ENCODE measurements around the gene TICAM1.
"Not testable (repeated sequence)": the region's sequence is repeated elsewhere in the genome, so short reads cannot be mapped to it uniquely, and the experiment has no call there.

The TICAM1 gene

DNA sequence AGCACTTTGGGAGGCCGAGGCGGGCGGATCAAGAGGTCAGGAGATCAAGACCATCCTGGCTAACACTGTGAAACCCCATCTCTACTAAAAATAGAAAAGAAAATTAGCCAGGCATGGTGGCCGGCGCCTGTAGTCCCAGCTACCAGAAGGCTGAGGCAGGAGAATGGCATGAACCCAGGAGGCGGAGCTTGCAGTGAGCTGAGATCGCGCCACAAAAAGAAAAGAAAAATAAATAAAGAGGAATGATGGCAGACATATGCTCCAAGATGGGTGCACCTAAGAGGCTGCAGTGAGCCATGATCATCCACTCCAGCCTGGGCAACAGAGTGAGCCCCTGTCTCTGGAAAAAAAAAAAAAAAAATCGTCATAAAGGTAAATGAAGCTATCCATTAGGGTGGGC, 14.5 kb upstream of the TICAM1 start:
- not testable (repeated sequence) for H3K4me3 ChIP-seq (ENCODE audit: low read depth in 1 of 5, low read length in 5 of 5); H3K9me3 ChIP-seq (ENCODE audit: control insufficient read depth in 5 of 5, low read length in 5 of 5); H3K27ac ChIP-seq (ENCODE audit: low read depth, low read length); H3K4me1 ChIP-seq (ENCODE audit: control insufficient read depth in 5 of 5, insufficient read depth in 5 of 5, low read length in 5 of 5); H3K9ac ChIP-seq (ENCODE audit: low read length in 5 of 5); H3K27me3 ChIP-seq (ENCODE audit: control insufficient read depth in 5 of 5, insufficient read depth in 4 of 5, low read length in 5 of 5)
- peaks cover 0 to 62% (median 33%) of the 10 kb centered on the region in 5 donors for H3K36me3 ChIP-seq (ENCODE audit: control insufficient read depth in 5 of 5, insufficient read depth in 5 of 5, low read length in 5 of 5)

- H3K9me3 ChIP-seq (ENCODE audit: control insufficient read depth in 5 of 5, low read length in 5 of 5), result no peaks in the 10 kb centered on the region
- no peak overlapping the region for H3K9ac ChIP-seq (ENCODE audit: low read length in 5 of 5)
- no peak overlapping the region for H3K27ac ChIP-seq (ENCODE audit: low read depth, low read length)
- H3K27me3 ChIP-seq (ENCODE audit: control insufficient read depth in 5 of 5, insufficient read depth in 4 of 5, low read length in 5 of 5), result no peaks in the 10 kb centered on the region
- no peak overlapping the region for H3K4me3 ChIP-seq (ENCODE audit: low read depth in 1 of 5, low read length in 5 of 5)
- H3K36me3 ChIP-seq (ENCODE audit: control insufficient read depth in 5 of 5, insufficient read depth in 5 of 5, low read length in 5 of 5), result peaks cover 0 to 63% (median 32%) of the 10 kb centered on the region in 5 donors
- peaks cover 0 to 9% (median 8%) of the 10 kb centered on the region in 5 donors for H3K4me1 ChIP-seq (ENCODE audit: control insufficient read depth in 5 of 5, insufficient read depth in 5 of 5, low read length in 5 of 5)
Observed at GRCh38 chr19:4844348-4845179, 13.1 kb upstream of the TICAM1 start.

DNA sequence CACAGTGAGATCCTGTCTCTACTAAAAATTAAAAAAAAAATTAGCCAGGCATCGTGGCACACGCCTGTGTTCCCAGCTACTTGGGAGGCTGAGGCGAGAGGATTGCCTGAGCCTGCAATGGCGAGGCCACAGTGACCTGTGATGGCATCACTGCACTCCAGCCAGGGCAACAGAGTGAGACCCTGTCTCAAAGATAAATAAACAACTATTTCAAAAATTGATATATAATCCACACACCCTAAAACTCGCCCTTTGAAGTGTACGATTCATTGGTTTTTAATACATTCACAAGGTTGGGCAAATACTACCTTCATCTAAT, 12.1 kb upstream of the TICAM1 start:
- no peaks in the 10 kb centered on the region for H3K27me3 ChIP-seq (ENCODE audit: control insufficient read depth in 5 of 5, insufficient read depth in 4 of 5, low read length in 5 of 5)
- H3K36me3 ChIP-seq (ENCODE audit: control insufficient read depth in 5 of 5, insufficient read depth in 5 of 5, low read length in 5 of 5), result peaks cover 0 to 64% (median 40%) of the 10 kb centered on the region in 5 donors
- no peak overlapping the region for H3K27ac ChIP-seq (ENCODE audit: low read depth, low read length)
- H3K4me1 ChIP-seq (ENCODE audit: control insufficient read depth in 5 of 5, insufficient read depth in 5 of 5, low read length in 5 of 5), result peaks cover 0 to 9% (median 8%) of the 10 kb centered on the region in 5 donors
- H3K9me3 ChIP-seq (ENCODE audit: control insufficient read depth in 5 of 5, low read length in 5 of 5), result no peaks in the 10 kb centered on the region
- no peak overlapping the region for H3K4me3 ChIP-seq (ENCODE audit: low read depth in 1 of 5, low read length in 5 of 5)
- no peak overlapping the region for H3K9ac ChIP-seq (ENCODE audit: low read length in 5 of 5)

DNA sequence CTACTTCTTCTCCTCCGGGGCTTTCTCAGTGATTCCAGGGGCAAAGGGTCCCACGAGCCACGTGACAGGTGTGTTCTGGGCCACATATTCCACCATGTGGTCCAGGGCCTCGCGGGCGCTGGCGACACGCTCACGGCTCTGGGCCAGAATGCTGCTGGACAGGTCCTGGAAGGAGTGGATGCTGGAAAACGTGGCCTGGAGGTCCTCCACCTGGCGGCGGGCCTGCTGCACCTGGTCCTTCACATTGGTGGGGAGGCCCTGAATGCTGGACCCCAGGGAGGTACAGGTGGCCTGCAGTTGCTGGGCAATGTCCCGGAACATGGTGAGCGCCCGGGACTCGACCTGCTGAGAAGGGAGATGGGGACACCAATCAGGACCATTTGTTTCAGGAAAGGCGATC, 7.7 kb upstream of the TICAM1 start:
- Histone ChIP-seq H3K9me3 (ENCODE audit: control insufficient read depth in 5 of 5, low read length in 5 of 5) (no peaks in the 10 kb centered on the region), H3K4me3 (ENCODE audit: low read depth in 1 of 5, low read length in 5 of 5) (no peak overlapping the region), H3K27me3 (ENCODE audit: control insufficient read depth in 5 of 5, insufficient read depth in 4 of 5, low read length in 5 of 5) (no peaks in the 10 kb centered on the region), H3K36me3 (ENCODE audit: control insufficient read depth in 5 of 5, insufficient read depth in 5 of 5, low read length in 5 of 5) (peaks cover 0 to 49% (median 24%) of the 10 kb centered on the region in 5 donors), H3K9ac (ENCODE audit: low read length in 5 of 5) (no peak overlapping the region), H3K27ac (ENCODE audit: low read depth, low read length) (no peak overlapping the region), H3K4me1 (ENCODE audit: control insufficient read depth in 5 of 5, insufficient read depth in 5 of 5, low read length in 5 of 5) (peaks cover 0 to 2% (median 0%) of the 10 kb centered on the region in 5 donors)

- H3K27ac ChIP-seq (ENCODE audit: low read depth, low read length), result no peak overlapping the region
- no peak overlapping the region for H3K4me3 ChIP-seq (ENCODE audit: low read depth in 1 of 5, low read length in 5 of 5)
- H3K4me1 ChIP-seq (ENCODE audit: control insufficient read depth in 5 of 5, insufficient read depth in 5 of 5, low read length in 5 of 5), result peaks cover 4 to 22% (median 19%) of the 10 kb centered on the region in 5 donors
- peak overlapping the region in 1 of 5 donors; percentile 0 for H3K9ac ChIP-seq (ENCODE audit: low read length in 5 of 5)
- peaks cover 0 to 6% (median 2%) of the 10 kb centered on the region in 5 donors for H3K36me3 ChIP-seq (ENCODE audit: control insufficient read depth in 5 of 5, insufficient read depth in 5 of 5, low read length in 5 of 5)
- H3K27me3 ChIP-seq (ENCODE audit: control insufficient read depth in 5 of 5, insufficient read depth in 4 of 5, low read length in 5 of 5), result no peaks in the 10 kb centered on the region
- H3K9me3 ChIP-seq (ENCODE audit: control insufficient read depth in 5 of 5, low read length in 5 of 5), result no peaks in the 10 kb centered on the region
Observed at GRCh38 chr19:4832776-4833175, 1.3 kb upstream of the TICAM1 start.

DNA sequence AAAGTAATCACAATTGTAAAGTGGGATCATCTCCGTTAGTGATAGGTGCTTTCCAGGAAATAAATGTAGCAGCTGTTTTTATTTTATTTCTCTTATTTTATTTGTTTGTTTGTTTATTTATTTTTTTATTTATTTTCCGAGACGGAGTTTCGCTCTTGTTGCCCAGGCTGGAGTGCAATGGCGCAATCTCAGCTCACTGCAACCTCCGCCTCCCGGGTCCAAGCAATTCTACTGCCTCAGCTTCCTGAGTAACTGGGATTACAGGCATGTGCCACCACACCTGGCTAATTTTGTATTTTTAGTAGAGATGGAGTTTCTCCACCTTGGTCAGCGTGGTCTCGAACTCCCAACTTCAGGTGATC, 448 bp upstream of the TICAM1 start:
- H3K9me3 ChIP-seq (ENCODE audit: control insufficient read depth in 5 of 5, low read length in 5 of 5); H3K27me3 ChIP-seq (ENCODE audit: control insufficient read depth in 5 of 5, insufficient read depth in 4 of 5, low read length in 5 of 5); H3K36me3 ChIP-seq (ENCODE audit: control insufficient read depth in 5 of 5, insufficient read depth in 5 of 5, low read length in 5 of 5): not testable (repeated sequence)
- Histone ChIP-seq H3K9ac (ENCODE audit: low read length in 5 of 5) (peak overlapping the region in 4 of 5 donors; percentile 83 to 97 (median 95)), H3K4me1 (ENCODE audit: control insufficient read depth in 5 of 5, insufficient read depth in 5 of 5, low read length in 5 of 5) (peaks cover 4 to 22% (median 19%) of the 10 kb centered on the region in 5 donors), H3K4me3 (ENCODE audit: low read depth in 1 of 5, low read length in 5 of 5) (peak overlapping the region; percentile 74 to 91 (median 83)), H3K27ac (ENCODE audit: low read depth, low read length) (peak overlapping the region; percentile 96)

- Histone ChIP-seq H3K9ac (ENCODE audit: low read length in 5 of 5) (peak overlapping the region; percentile 83 to 98 (median 97)), H3K9me3 (ENCODE audit: control insufficient read depth in 5 of 5, low read length in 5 of 5) (no peaks in the 10 kb centered on the region), H3K4me1 (ENCODE audit: control insufficient read depth in 5 of 5, insufficient read depth in 5 of 5, low read length in 5 of 5) (peaks cover 4 to 22% (median 19%) of the 10 kb centered on the region in 5 donors), H3K27me3 (ENCODE audit: control insufficient read depth in 5 of 5, insufficient read depth in 4 of 5, low read length in 5 of 5) (no peaks in the 10 kb centered on the region), H3K4me3 (ENCODE audit: low read depth in 1 of 5, low read length in 5 of 5) (peak overlapping the region; percentile 74 to 91 (median 85)), H3K27ac (ENCODE audit: low read depth, low read length) (peak overlapping the region; percentile 96), H3K36me3 (ENCODE audit: control insufficient read depth in 5 of 5, insufficient read depth in 5 of 5, low read length in 5 of 5) (no peaks in the 10 kb centered on the region)
Observed at GRCh38 chr19:4830768-4831265, 695 bp downstream of the TICAM1 start.

DNA sequence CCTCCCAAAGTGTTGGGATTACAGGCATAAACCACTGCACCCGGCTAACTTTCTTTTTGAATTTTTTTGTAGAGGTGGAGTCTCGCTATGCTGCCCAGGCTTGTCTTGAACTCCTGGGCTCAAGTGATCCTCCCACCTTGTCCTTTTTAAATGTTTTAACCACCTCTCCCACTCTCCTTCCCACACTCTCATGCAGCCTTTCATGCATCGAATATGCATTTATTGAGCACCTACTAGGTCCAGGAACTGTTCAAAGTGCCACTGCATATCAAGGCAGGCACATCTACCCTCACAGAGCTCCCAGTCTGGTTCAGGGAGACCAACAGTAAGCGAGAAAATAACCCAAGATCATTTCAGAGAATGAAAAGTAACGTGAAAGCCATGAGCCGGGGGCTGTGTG, 1.2 kb downstream of the TICAM1 start:
- Histone ChIP-seq H3K27me3 (ENCODE audit: control insufficient read depth in 5 of 5, insufficient read depth in 4 of 5, low read length in 5 of 5) (no peaks in the 10 kb centered on the region), H3K9me3 (ENCODE audit: control insufficient read depth in 5 of 5, low read length in 5 of 5) (no peaks in the 10 kb centered on the region), H3K9ac (ENCODE audit: low read length in 5 of 5) (peak overlapping the region; percentile 83 to 98 (median 97)), H3K4me1 (ENCODE audit: control insufficient read depth in 5 of 5, insufficient read depth in 5 of 5, low read length in 5 of 5) (peaks cover 4 to 22% (median 19%) of the 10 kb centered on the region in 5 donors), H3K36me3 (ENCODE audit: control insufficient read depth in 5 of 5, insufficient read depth in 5 of 5, low read length in 5 of 5) (no peaks in the 10 kb centered on the region), H3K27ac (ENCODE audit: low read depth, low read length) (peak overlapping the region; percentile 96), H3K4me3 (ENCODE audit: low read depth in 1 of 5, low read length in 5 of 5) (peak overlapping the region; percentile 74 to 91 (median 85))

DNA sequence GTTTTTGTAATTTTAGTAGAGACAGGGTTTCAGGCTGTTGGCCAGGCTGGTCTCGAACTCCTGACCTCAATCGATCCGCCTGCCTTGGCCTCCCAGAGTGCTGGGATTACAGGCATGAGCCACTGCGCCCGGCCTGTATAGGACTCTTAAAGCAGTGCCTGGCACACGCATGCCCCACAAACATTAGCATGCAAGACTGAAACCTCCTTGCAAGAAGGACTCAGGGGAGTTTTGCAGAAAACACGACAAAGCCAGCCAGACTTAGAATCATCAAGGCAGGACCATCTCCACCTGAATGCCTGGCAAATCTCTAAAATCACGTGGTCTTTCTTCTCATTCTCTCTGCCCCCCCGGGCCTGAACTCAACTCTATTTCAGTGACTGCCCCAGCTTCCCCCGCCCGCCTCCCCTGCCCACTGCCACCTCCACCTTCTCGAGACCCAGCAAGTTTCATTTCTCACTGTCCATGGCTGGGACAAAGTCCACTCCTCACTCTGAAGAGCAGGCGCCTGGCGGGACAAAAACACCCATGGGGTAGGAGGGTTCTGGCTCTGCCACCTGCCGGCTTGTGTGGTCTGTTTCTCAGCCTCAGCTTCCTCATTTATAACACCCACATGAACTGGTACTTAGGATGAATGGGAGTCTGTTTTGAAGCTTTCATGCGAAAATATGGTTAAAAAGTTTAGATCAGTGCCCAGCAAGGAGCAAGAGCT, 2.4 kb downstream of the TICAM1 start:
- H3K9ac ChIP-seq (ENCODE audit: low read length in 5 of 5), result no peak overlapping the region
- H3K4me3 ChIP-seq (ENCODE audit: low read depth in 1 of 5, low read length in 5 of 5), result no peak overlapping the region
- no peaks in the 10 kb centered on the region for H3K9me3 ChIP-seq (ENCODE audit: control insufficient read depth in 5 of 5, low read length in 5 of 5)
- peak overlapping the region; percentile 60 for H3K27ac ChIP-seq (ENCODE audit: low read depth, low read length)
- H3K36me3 ChIP-seq (ENCODE audit: control insufficient read depth in 5 of 5, insufficient read depth in 5 of 5, low read length in 5 of 5), result no peaks in the 10 kb centered on the region
- H3K27me3 ChIP-seq (ENCODE audit: control insufficient read depth in 5 of 5, insufficient read depth in 4 of 5, low read length in 5 of 5), result no peaks in the 10 kb centered on the region
- H3K4me1 ChIP-seq (ENCODE audit: control insufficient read depth in 5 of 5, insufficient read depth in 5 of 5, low read length in 5 of 5), result peaks cover 4 to 22% (median 19%) of the 10 kb centered on the region in 5 donors

GRCh38 chr19:4823577-4823976, 7.9 kb downstream of the TICAM1 start:
- H3K4me3 ChIP-seq (ENCODE audit: low read depth in 1 of 5, low read length in 5 of 5), result no peak overlapping the region
- no peaks in the 10 kb centered on the region for H3K9me3 ChIP-seq (ENCODE audit: control insufficient read depth in 5 of 5, low read length in 5 of 5)
- H3K4me1 ChIP-seq (ENCODE audit: control insufficient read depth in 5 of 5, insufficient read depth in 5 of 5, low read length in 5 of 5), result no peaks in the 10 kb centered on the region
- H3K27me3 ChIP-seq (ENCODE audit: control insufficient read depth in 5 of 5, insufficient read depth in 4 of 5, low read length in 5 of 5), result no peaks in the 10 kb centered on the region
- no peak overlapping the region for H3K9ac ChIP-seq (ENCODE audit: low read length in 5 of 5)
- H3K27ac ChIP-seq (ENCODE audit: low read depth, low read length), result no peak overlapping the region
- H3K36me3 ChIP-seq (ENCODE audit: control insufficient read depth in 5 of 5, insufficient read depth in 5 of 5, low read length in 5 of 5), result peaks cover 0 to 14% (median 5%) of the 10 kb centered on the region in 5 donors

Data from subcutaneous abdominal adipose tissue (tissue), 5 donors.